HepG2 (cell line): Measurements from ENCODE around the gene SLC25A38. TPM values are rescaled to one million over a fixed set of nuclear protein-coding genes. Genes with fewer than 3 reads are reported as not detected.

Experiments
- BRF2 ChIP-seq: sonication (generic); formaldehyde crosslinking; IDR thresholded peaks from 2 replicates; pipeline ENCODE4 v1.8.1; 2022; ENCODE audit warnings: mild to moderate bottlenecking, missing genetic modification reagents
- CHCHD3 ChIP-seq: sonication (generic); formaldehyde crosslinking; IDR thresholded peaks from 2 replicates; pipeline ENCODE4 v1.8.0; 2022; ENCODE audit warnings: mild to moderate bottlenecking, missing genetic modification reagents, moderate library complexity
- CHD4 ChIP-seq: fragments of 200-600 bp; sonication (generic); IDR thresholded peaks from 2 replicates; pipeline ENCODE4 v1.7.0; 2017; ENCODE audit warnings: mild to moderate bottlenecking, low read length, borderline replicate concordance
- CTCF ChIP-seq: sonication (generic); formaldehyde crosslinking; IDR thresholded peaks from 2 replicates; pipeline ENCODE4 v1.5.0; 2020; ENCODE audit warnings: mild to moderate bottlenecking, missing genetic modification reagents, moderate library complexity
- GABPA ChIP-seq, 2 experiments: IDR thresholded peaks; 2 replicates each; pipeline ENCODE4 v1.6.1; 2011 to 2016; ENCODE audit warnings: low read depth in 2 of 2, low read length in 1 of 2, missing biosample characterization in 1 of 2, missing genetic modification characterization in 1 of 2
- HOMEZ ChIP-seq: IDR thresholded peaks from 2 replicates; pipeline ENCODE4 v1.6.1; 2016; ENCODE audit warnings: low read depth
- HOXA9 ChIP-seq: sonication (generic); formaldehyde crosslinking; IDR thresholded peaks from 2 replicates; pipeline ENCODE4 v1.8.1; 2022; ENCODE audit warnings: missing genetic modification reagents, mild to moderate bottlenecking, moderate library complexity, borderline replicate concordance
- KDM5B ChIP-seq: sonication (generic); formaldehyde crosslinking; IDR thresholded peaks from 2 replicates; pipeline ENCODE4 v1.4.0; 2020; ENCODE audit warnings: missing genetic modification reagents, mild to moderate bottlenecking, borderline replicate concordance
- NFRKB ChIP-seq: fragments of 450-650 bp; IDR thresholded peaks from 2 replicates; pipeline ENCODE4 v1.6.1; 2017
- RBAK ChIP-seq: sonication (generic); formaldehyde crosslinking; IDR thresholded peaks from 2 replicates; pipeline ENCODE4 v1.5.1; 2020; ENCODE audit warnings: mild to moderate bottlenecking, missing genetic modification reagents
- RFXANK ChIP-seq: IDR thresholded peaks from 2 replicates; pipeline ENCODE4 v1.6.1; 2016
- SAFB2 ChIP-seq: sonication (generic); formaldehyde crosslinking; IDR thresholded peaks from 2 replicates; pipeline ENCODE4 v1.5.1; 2020; ENCODE audit warnings: missing genetic modification reagents, low read depth, mild to moderate bottlenecking, borderline replicate concordance
- SMAD1 ChIP-seq: sonication (generic); formaldehyde crosslinking; IDR thresholded peaks from 2 replicates; pipeline ENCODE4 v1.4.0; 2020; ENCODE audit warnings: missing genetic modification reagents, low read depth, mild to moderate bottlenecking, borderline replicate concordance
- TGIF2 ChIP-seq: IDR thresholded peaks from 2 replicates; pipeline ENCODE4 v1.6.1; 2016; ENCODE audit warnings: control low read depth, missing compliant biosample characterization
- ZBTB33 ChIP-seq: sonication (generic); formaldehyde crosslinking; IDR thresholded peaks from 2 replicates; pipeline ENCODE4 v1.4.0; 2020; ENCODE audit warnings: missing genetic modification reagents
- ZNF251 ChIP-seq: sonication (generic); formaldehyde crosslinking; IDR thresholded peaks from 2 replicates; pipeline ENCODE4 v1.9.0; 2021; ENCODE audit warnings: mild to moderate bottlenecking, missing genetic modification reagents
- ZNF550 ChIP-seq: sonication (generic); formaldehyde crosslinking; IDR thresholded peaks from 2 replicates; pipeline ENCODE4 v1.4.0; 2020; ENCODE audit warnings: mild to moderate bottlenecking, missing genetic modification reagents, borderline replicate concordance
- ZNF570 ChIP-seq: sonication (generic); formaldehyde crosslinking; IDR thresholded peaks from 2 replicates; pipeline ENCODE4 v1.4.0; 2020; ENCODE audit warnings: mild to moderate bottlenecking, missing genetic modification reagents, borderline replicate concordance
- ZNF607 ChIP-seq: sonication (generic); formaldehyde crosslinking; IDR thresholded peaks from 2 replicates; pipeline ENCODE4 v1.5.1; 2020; ENCODE audit warnings: missing genetic modification reagents, mild to moderate bottlenecking, borderline replicate concordance
- ZNF619 ChIP-seq: sonication (generic); formaldehyde crosslinking; IDR thresholded peaks from 2 replicates; pipeline ENCODE4 v1.4.0; 2020; ENCODE audit warnings: mild to moderate bottlenecking, missing genetic modification reagents
- ZSCAN12 ChIP-seq: sonication (generic); formaldehyde crosslinking; IDR thresholded peaks from 2 replicates; pipeline ENCODE4 v1.9.0; 2021; ENCODE audit warnings: mild to moderate bottlenecking, missing genetic modification reagents
- polyA plus RNA-seq, 8 experiments: library from polyadenylated mRNA; depleted of rRNA in 3 of 8; stranded (reverse) in 7 of 8; unstranded in 1 of 8; fragments of >200 nt; fragmentation: Illumina TruSeq in 4 of 8; extraction: Trizol in 4 of 8; gene quantifications; 2 replicates each; pipeline versions ENCODE4 v1.2.1 to v1.2.3, GENCODE V29; 2011 to 2016; ENCODE audit warnings: low read depth in 4 of 8, missing spikeins in 1 of 8, mixed read lengths in 1 of 8; ENCODE audit not compliant: insufficient read depth in 1 of 8
- total RNA-seq, 5 experiments: library from RNA; depleted of rRNA; stranded (reverse); fragments of >200 nt; fragmentation: Illumina TruSeq; extraction: Trizol; gene quantifications; 2 replicates each; pipeline ENCODE4 v1.2.3, GENCODE V29; 2016; ENCODE audit warnings: low read depth in 1 of 5

SLC25A38 gene
- total and polyA plus RNA-seq, 2 of the 13 experiments (the other 11 are each of a cell fraction or from before 2014, with no cell fraction given), result 32.5 to 35.4 TPM

GRCh38 chr3:39383045-39383880, at the start of gene SLC25A38 (continued):
- no peak for TF ChIP-seq ZSCAN12 (CRISPR knock-in tag)
- TF ChIP-seq ZNF570, result no peak
- TF ChIP-seq ZNF550, result 0 out of 2 replicates have a peak, but pooled peaks have one; percentile 19
- no peak for TF ChIP-seq RFXANK (CRISPR knock-in tag)
- no peak for TF ChIP-seq CHCHD3 (CRISPR knock-in tag)
- TF ChIP-seq GABPA (IDR thresholded peaks at IDR 0.05; ENCODE audit: low read depth, low read length), result peak; percentile 67
- peak; percentile 91 for TF ChIP-seq GABPA (CRISPR knock-in tag; IDR thresholded peaks at IDR 0.05; ENCODE audit: low read depth)
- 0 out of 2 replicates have a peak, but pooled peaks have one; percentile 6 for TF ChIP-seq ZBTB33 (CRISPR knock-in tag)
- TF ChIP-seq TGIF2 (CRISPR knock-in tag), result peak; percentile 65
- peak; percentile 22; the same call in 1 of the 2 replicates for TF ChIP-seq HOMEZ (CRISPR knock-in tag)
- TF ChIP-seq ZNF251 (CRISPR knock-in tag), result no peak
- peak; percentile 16; the same call in 1 of the 2 replicates for TF ChIP-seq ZNF607 (CRISPR knock-in tag)
- 0 out of 2 replicates have a peak, but pooled peaks have one; percentile 13 for TF ChIP-seq KDM5B (CRISPR knock-in tag)
- TF ChIP-seq CHD4, result no peak
- TF ChIP-seq NFRKB, result no peak
- no peak; the same call in 1 of the 2 replicates for TF ChIP-seq RBAK (CRISPR knock-in tag)
- TF ChIP-seq SMAD1 (CRISPR knock-in tag), result no peak
- no peak for TF ChIP-seq SAFB2
- peak; percentile 59 for TF ChIP-seq CTCF (CRISPR knock-in tag)
- no peak for TF ChIP-seq ZNF619 (CRISPR knock-in tag)
- no peak for TF ChIP-seq BRF2 (CRISPR knock-in tag)
- no peak; the same call in 1 of the 2 replicates for TF ChIP-seq HOXA9
